AG08396 (cell line): ENCODE data around the gene CLHC1.

Source experiments
- DNase-seq: peaks from one replicate; pipeline ENCODE4 v3.0.0; 2012; ENCODE audit warnings: low spot score, mixed read lengths

Gene CLHC1

GRCh38 chr2:55169359-55169758, 62.7 kb downstream of the CLHC1 start:
- DNase-seq, result no peak

GRCh38 chr2:55168221-55169154, 63.6 kb downstream of the CLHC1 start:
- DNase-seq, result peak; percentile 44

- DNase-seq, result peak; percentile 61
Measured at GRCh38 chr2:55165626-55166025, 66.5 kb downstream of the CLHC1 start.

GRCh38 chr2:55164534-55165480, 67.3 kb downstream of the CLHC1 start:
- DNase-seq, result no peak

- DNase-seq, result no peak
Measured at GRCh38 chr2:55163941-55164390, 68.1 kb downstream of the CLHC1 start.

- DNase-seq, result peak; percentile 45
Measured at GRCh38 chr2:55163274-55163721, 68.8 kb downstream of the CLHC1 start.

- no peak for DNase-seq
Measured at GRCh38 chr2:55162284-55163006, 69.6 kb downstream of the CLHC1 start.

- no peak for DNase-seq
Measured at GRCh38 chr2:55161295-55162210, 70.5 kb downstream of the CLHC1 start.

- no peak for DNase-seq
Measured at GRCh38 chr2:55160422-55160821, 71.7 kb downstream of the CLHC1 start.

GRCh38 chr2:55159752-55160151, 72.3 kb downstream of the CLHC1 start:
- no peak for DNase-seq

GRCh38 chr2:55159037-55159651, 72.9 kb downstream of the CLHC1 start:
- no peak for DNase-seq

GRCh38 chr2:55158111-55158814, 73.8 kb downstream of the CLHC1 start:
- DNase-seq, result no peak

GRCh38 chr2:55157474-55157884, 74.6 kb downstream of the CLHC1 start:
- DNase-seq, result no peak

GRCh38 chr2:55156984-55157383, 75.1 kb downstream of the CLHC1 start:
- no peak for DNase-seq

- no peak for DNase-seq
Measured at GRCh38 chr2:55156326-55156725, 75.8 kb downstream of the CLHC1 start.

- no peak for DNase-seq
Measured at GRCh38 chr2:55155764-55156281, 76.3 kb downstream of the CLHC1 start.

- no peak for DNase-seq
Measured at GRCh38 chr2:55155206-55155605, 76.9 kb downstream of the CLHC1 start.

GRCh38 chr2:55154525-55155030, 77.5 kb downstream of the CLHC1 start:
- DNase-seq, result no peak
